HG03558 (cell line): ENCODE measurements around the gene MAML2.
A peak's percentile ranks its signal among the peaks of the same experiment; 100 is the strongest.

ENCODE experiments used
- ATAC-seq: cut with Tn5 transposase; IDR thresholded peaks from one replicate; pipeline ENCODE4 v1.9.1; 2021; ENCODE audit warnings: moderate number of reproducible peaks; ENCODE audit not compliant: unreplicated experiment; ENCODE audit errors: extremely low read depth

MAML2 gene

GRCh38 chr11:96036863-96037262 lies 306.1 kb downstream of the MAML2 start:
- no peak for ATAC-seq

- no peak for ATAC-seq
Observed at GRCh38 chr11:96035740-96036078, 307.3 kb downstream of the MAML2 start.

GRCh38 chr11:96035031-96035739 lies 307.8 kb downstream of the MAML2 start:
- no peak for ATAC-seq

GRCh38 chr11:96033599-96033998 lies 309.4 kb downstream of the MAML2 start:
- no peak for ATAC-seq

- no peak for ATAC-seq
Observed at GRCh38 chr11:96033095-96033494, 309.9 kb downstream of the MAML2 start.

- ATAC-seq = no peak
Observed at GRCh38 chr11:96028746-96029145, 314.2 kb downstream of the MAML2 start.

GRCh38 chr11:96027021-96027420 lies 316.0 kb downstream of the MAML2 start:
- ATAC-seq = no peak

- ATAC-seq = no peak
Observed at GRCh38 chr11:96026310-96026709, 316.7 kb downstream of the MAML2 start.

GRCh38 chr11:96024666-96025065 lies 318.3 kb downstream of the MAML2 start:
- ATAC-seq = no peak

- ATAC-seq = no peak
Observed at GRCh38 chr11:96023275-96023674, 319.7 kb downstream of the MAML2 start.

- ATAC-seq = no peak
Observed at GRCh38 chr11:96021901-96022650, 320.9 kb downstream of the MAML2 start.

GRCh38 chr11:96019810-96020747 lies 322.9 kb downstream of the MAML2 start:
- no peak for ATAC-seq

- no peak for ATAC-seq
Observed at GRCh38 chr11:96019281-96019680, 323.7 kb downstream of the MAML2 start.

GRCh38 chr11:96017856-96018255 lies 325.1 kb downstream of the MAML2 start:
- ATAC-seq = no peak

GRCh38 chr11:96016978-96017502 lies 326.0 kb downstream of the MAML2 start:
- ATAC-seq = no peak

GRCh38 chr11:96015906-96016565 lies 327.0 kb downstream of the MAML2 start:
- ATAC-seq = no peak

- no peak for ATAC-seq
Observed at GRCh38 chr11:96014217-96014616, 328.8 kb downstream of the MAML2 start.

- ATAC-seq = no peak
Observed at GRCh38 chr11:96013461-96014213, 329.4 kb downstream of the MAML2 start.

GRCh38 chr11:96012086-96012824 lies 330.7 kb downstream of the MAML2 start:
- peak; percentile 95 for ATAC-seq
